Activated naive CD4-positive, alpha-beta T cell treated with anti-CD3 and anti-CD28 coated beads for 36 hours (primary cell): ENCODE data around the gene NAXD. TPM values are rescaled to one million over a fixed set of nuclear protein-coding genes. Genes with fewer than 3 reads are reported as not detected.
A peak's percentile ranks its signal among the peaks of the same experiment; 100 is the strongest.
"Not testable (repeated sequence)": the region's sequence is repeated elsewhere in the genome, so short reads cannot be mapped to it uniquely, and the experiment has no call there.

Experiments
- CTCF ChIA-PET: fragments of 350-600 bp; sonication (Branson Sonifier 250); formaldehyde crosslinking; loops from one replicate; lab custom pipeline; 2021; ENCODE audit warnings: antibody characterized with exemption; lab: Charles Lee
- DNase-seq: peaks from one replicate; pipeline ENCODE4 v3.0.0-alpha.2; 2020
- H3K27ac Mint-ChIP-seq: one replicate; pipeline ENCODE4 v1.8.0; 2021; ENCODE audit warnings: mild to moderate bottlenecking, mixed read lengths
- H3K27me3 Mint-ChIP-seq: one replicate; pipeline ENCODE4 v1.8.0; 2021; ENCODE audit warnings: low read depth, mixed read lengths
- H3K36me3 Mint-ChIP-seq: one replicate; pipeline ENCODE4 v1.8.0; 2021; ENCODE audit warnings: low read depth, mixed read lengths
- H3K4me1 Mint-ChIP-seq: one replicate; pipeline ENCODE4 v1.8.0; 2021; ENCODE audit warnings: low read depth, mixed read lengths
- H3K4me3 Mint-ChIP-seq: one replicate; pipeline ENCODE4 v1.8.0; 2021; ENCODE audit warnings: mild to moderate bottlenecking, moderate library complexity, mixed read lengths
- H3K9me3 Mint-ChIP-seq: one replicate; pipeline ENCODE4 v1.8.0; 2021; ENCODE audit warnings: mixed read lengths
- intact Hi-C: fragments of 100-400 bp; cut with micrococcal nuclease; formaldehyde crosslinking; loops from one replicate; pipeline ENCODE4 v1.15.1; 2023
- total RNA-seq, 2 experiments: library from RNA; stranded (reverse); gene quantifications; one replicate each; pipeline ENCODE4 v1.2.3, GENCODE V29; 2021

NAXD gene
- total RNA-seq, 2 experiments from 2014 or later = 20.8 to 23.3 TPM

DNA sequence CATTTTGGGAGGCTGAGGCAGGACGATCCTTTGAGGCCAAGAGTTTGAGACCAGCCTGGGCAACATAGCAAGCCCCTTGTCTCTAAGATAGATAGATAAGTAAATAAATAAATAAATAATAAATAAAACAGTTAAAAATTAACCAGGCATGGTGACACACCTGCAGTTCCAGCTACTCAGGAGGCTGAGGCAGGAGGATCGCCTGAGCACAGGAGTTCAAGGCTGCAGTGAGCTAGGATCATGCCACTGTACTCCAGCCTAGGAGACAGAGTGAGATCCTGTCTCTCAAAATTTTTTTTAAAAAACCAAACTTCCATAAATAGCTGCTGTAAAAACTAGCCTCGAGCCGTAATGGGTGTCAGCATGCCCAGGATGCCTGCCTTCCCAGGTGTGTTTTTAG lies 14.4 kb upstream of the NAXD start:
- Mint-ChIP-seq H3K27me3 (no peaks in the 10 kb centered on the region), H3K36me3 (no peaks in the 10 kb centered on the region), H3K4me1 (no peaks in the 10 kb centered on the region), H3K9me3 (no peaks in the 10 kb centered on the region), H3K27ac (no peak overlapping the region), H3K4me3 (no peak overlapping the region)
- no peak for DNase-seq
- intact Hi-C loops = no loop called here
- CTCF ChIA-PET = no interaction called here

DNA sequence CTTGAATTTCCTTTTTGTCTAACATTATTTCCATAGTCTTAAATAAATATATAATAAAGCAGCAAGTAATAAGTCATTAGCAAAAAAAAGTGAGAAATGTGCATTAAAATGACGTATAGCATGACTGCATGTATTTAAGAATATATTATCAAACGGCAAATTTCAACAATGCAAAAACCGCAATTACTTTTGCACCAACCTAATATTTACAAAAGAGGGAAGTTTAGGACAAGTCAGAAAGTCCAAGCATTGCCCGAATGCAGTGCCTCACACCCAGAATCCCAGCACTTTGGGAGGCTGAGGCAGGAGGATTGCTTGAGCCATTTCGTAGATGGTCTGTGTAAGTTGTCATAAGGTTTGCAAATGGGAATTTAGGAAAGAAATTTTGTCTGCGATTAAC lies 10.2 kb upstream of the NAXD start:
- Mint-ChIP-seq H3K4me1 (no peaks in the 10 kb centered on the region), H3K4me3 (no peak overlapping the region), H3K27ac (no peak overlapping the region), H3K27me3 (peaks cover under 1% of the 10 kb centered on the region), H3K9me3 (no peaks in the 10 kb centered on the region), H3K36me3 (no peaks in the 10 kb centered on the region)
- no peak for DNase-seq
- CTCF ChIA-PET = no interaction called here
- intact Hi-C loops = no loop called here

DNA sequence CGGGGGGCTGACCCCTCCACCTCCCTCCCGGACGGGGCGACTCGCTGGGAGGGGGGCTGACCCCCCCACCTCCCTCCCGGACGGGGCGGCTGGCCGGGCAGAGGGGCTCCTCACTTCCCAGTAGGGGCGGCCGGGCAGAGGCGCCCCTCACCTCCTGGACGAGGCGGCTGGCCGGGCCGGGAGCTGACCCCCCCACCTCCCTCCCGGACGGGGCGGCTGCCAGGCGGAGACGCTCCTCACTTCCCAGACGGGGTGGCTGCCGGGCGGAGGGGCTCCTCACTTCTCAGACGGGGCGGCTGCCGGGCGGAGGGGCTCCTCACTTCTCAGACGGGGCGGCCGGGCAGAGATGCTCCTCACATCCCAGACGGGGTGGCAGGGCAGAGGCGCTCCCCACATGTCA lies 9.1 kb upstream of the NAXD start:
- H3K4me1 Mint-ChIP-seq, H3K9me3 Mint-ChIP-seq, H3K27me3 Mint-ChIP-seq, DNase-seq, CTCF ChIA-PET, H3K27ac Mint-ChIP-seq, H3K4me3 Mint-ChIP-seq, intact Hi-C loops, H3K36me3 Mint-ChIP-seq: not testable (repeated sequence)

DNA sequence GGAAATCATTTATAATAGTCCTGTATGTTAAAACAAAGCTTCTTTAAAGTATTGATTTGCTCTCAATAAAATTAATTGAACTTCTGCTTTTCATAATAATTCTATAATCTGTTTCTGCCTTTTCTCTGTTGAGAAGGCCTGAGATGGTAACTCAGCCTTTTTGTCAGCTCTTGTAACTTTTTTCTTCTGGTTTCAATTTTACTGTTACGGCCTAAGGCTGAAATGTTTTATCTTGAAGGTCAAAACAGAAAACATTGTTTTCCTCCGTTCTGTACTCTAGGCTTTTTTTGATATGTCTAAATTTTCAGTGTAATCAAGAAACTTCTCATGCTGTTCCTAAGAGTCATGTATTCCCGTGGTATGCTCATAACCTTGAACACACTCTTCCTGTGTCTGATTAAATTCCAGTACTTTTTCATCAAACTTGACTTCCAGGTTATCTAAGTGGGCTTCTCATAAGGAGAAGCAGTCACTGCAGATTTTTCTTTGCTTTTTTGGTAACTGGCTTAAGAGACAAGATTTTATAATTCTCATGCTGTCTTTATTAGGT lies 7.6 kb upstream of the NAXD start:
- Mint-ChIP-seq H3K4me3 (no peak overlapping the region), H3K27ac (no peak overlapping the region), H3K4me1 (peaks cover 2% of the 10 kb centered on the region), H3K27me3 (peaks cover 1% of the 10 kb centered on the region), H3K36me3 (no peaks in the 10 kb centered on the region), H3K9me3 (no peaks in the 10 kb centered on the region)
- no peak for DNase-seq
- intact Hi-C loops = no loop called here
- CTCF ChIA-PET = no interaction called here

DNA sequence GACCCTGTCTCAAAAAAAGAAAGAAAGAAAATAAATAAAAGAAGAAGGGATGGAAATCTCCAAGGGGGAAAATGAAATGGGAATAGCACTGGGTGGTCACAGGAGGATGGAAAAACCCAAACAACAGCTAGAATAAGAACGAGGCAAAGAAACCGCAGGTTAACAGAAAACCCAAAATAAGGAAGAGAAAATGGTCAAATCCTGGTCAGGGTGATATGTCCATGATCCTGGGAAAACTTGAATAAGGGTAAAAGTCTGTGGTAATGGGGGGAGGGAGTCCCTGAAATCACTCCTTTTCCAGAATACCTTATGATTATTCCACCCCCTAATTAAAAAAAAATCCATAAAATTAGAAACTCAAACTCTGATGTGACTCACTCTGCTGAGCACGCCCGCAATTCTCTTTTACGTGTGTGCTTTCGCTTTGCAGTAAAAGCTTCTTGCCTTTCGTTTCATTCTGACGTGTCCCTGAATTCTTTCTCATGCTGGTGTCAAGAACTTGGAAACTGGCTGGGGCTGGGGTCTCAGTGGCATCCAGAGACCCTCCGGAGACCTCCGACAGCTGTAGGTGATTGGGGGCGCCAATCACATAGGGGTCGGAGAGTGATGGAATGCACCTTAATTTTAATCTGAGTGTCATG lies 4.3 kb upstream of the NAXD start:
- Mint-ChIP-seq H3K27ac (no peak overlapping the region), H3K27me3 (peaks cover 1% of the 10 kb centered on the region)
- intact Hi-C loops = loop anchor here (10.0 kb wide), 1 partner anchor 156 kb away; no protein-coding TSS in a partner anchor

DNA sequence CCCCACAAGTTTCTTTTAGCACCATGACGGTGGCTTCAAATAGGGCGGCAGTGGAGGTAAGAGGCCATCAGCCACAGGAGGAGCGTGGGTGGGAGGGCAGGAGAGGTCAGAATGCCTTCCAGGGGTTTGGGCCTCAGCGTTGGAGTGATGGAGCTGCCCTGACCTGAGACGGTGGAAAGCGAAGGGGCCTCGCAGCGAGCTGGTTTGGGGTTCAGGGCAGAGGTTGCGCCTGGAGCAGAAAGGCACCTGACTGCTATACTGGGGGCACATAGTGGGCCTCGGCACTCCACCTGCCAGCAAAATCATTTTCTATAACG lies 382 bp upstream of the NAXD start:
- no peak for DNase-seq
- H3K4me1 Mint-ChIP-seq = peaks cover 36% of the 10 kb centered on the region
- intact Hi-C loops = loop anchor here (1.0 to 10.0 kb wide), 3 partner anchors 100 to 299 kb away; no protein-coding TSS in a partner anchor

More for the DNA sequence above, 4.3 kb upstream of the NAXD start:
- Mint-ChIP-seq H3K4me1 (peaks cover 7% of the 10 kb centered on the region), H3K36me3 (peaks cover 5% of the 10 kb centered on the region), H3K4me3 (no peak overlapping the region), H3K9me3 (peaks cover 2% of the 10 kb centered on the region)
- CTCF ChIA-PET = interaction anchor here (0.8 to 1.7 kb wide), 2 partner anchors 17 to 155 kb away, joined by 3 to 6 read pairs; no protein-coding TSS in a partner anchor
- DNase-seq = no peak

DNA sequence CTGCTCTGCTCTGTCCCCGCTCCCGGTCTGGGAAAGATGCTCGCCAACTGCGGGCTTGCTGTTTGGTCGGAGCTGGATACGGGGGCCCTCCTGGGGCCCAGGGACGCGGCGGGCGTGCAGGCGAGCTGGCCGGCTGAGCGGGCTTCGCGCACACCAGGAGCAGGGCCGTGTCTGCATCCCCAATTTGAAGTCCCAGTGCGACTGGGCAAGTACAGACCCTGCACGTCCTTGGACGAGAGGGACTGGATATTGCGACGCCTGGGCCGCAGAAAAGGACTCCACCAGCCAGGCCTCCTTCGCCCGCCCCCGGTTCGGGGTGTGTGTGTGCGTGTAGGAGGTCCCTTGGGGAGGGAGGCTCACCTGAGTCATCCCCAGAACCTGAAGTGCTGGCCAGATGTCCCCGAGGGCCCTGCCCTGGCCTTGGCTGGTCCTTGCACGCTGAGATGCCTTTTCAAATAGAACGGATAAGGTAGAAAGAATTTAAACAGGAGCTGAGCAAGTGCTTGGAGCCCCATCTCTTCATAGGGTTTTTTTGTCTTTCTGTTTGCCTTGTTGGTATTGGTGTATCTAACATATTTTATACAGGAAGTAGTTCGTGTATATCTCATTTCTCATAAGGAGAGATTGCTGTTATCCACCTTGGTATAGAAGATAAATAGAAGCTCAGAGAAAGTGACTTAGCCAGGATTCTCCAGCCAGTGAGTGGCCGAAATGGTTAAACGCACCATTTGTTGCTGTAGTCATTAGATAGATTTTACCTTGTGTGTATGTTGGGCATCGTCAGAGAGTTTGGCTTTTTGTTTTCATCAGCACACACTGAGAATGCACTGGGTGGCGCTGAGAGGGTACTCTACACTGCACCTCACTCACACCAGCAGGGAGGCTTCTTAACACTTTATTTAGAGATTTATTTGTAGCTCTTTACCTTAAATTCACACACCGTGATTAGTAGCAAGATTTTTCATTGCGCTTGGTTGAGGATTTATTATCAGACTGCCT lies 1.1 kb downstream of the NAXD start:
- CTCF ChIA-PET = interaction anchor here (0.6 to 2.8 kb wide), 6 partner anchors 16 to 202 kb away, joined by 3 to 16 read pairs (median 4); no protein-coding TSS in a partner anchor
- peak overlapping the region; percentile 89 for H3K4me3 Mint-ChIP-seq
- H3K4me1 Mint-ChIP-seq = peaks cover 42% of the 10 kb centered on the region
- peak; percentile 48 for DNase-seq
- H3K27me3 Mint-ChIP-seq = no peaks in the 10 kb centered on the region
- H3K27ac Mint-ChIP-seq = peak overlapping the region; percentile 62
- peaks cover 5% of the 10 kb centered on the region for H3K36me3 Mint-ChIP-seq
- peaks cover 2% of the 10 kb centered on the region for H3K9me3 Mint-ChIP-seq
- intact Hi-C loops = loop anchor here (2.0 to 10.0 kb wide), 2 partner anchors 56 to 162 kb away; partner anchors contain the start of gene RAB20

More for the DNA sequence above, 382 bp upstream of the NAXD start:
- H3K27ac Mint-ChIP-seq = peak overlapping the region; percentile 89
- H3K27me3 Mint-ChIP-seq = peaks cover 1% of the 10 kb centered on the region
- peak overlapping the region; percentile 89 for H3K4me3 Mint-ChIP-seq
- peaks cover 5% of the 10 kb centered on the region for H3K36me3 Mint-ChIP-seq
- peaks cover 2% of the 10 kb centered on the region for H3K9me3 Mint-ChIP-seq
- CTCF ChIA-PET = interaction anchor here (2.8 kb wide), 1 partner anchor 159 kb away, joined by 10 read pairs; no protein-coding TSS in a partner anchor

DNA sequence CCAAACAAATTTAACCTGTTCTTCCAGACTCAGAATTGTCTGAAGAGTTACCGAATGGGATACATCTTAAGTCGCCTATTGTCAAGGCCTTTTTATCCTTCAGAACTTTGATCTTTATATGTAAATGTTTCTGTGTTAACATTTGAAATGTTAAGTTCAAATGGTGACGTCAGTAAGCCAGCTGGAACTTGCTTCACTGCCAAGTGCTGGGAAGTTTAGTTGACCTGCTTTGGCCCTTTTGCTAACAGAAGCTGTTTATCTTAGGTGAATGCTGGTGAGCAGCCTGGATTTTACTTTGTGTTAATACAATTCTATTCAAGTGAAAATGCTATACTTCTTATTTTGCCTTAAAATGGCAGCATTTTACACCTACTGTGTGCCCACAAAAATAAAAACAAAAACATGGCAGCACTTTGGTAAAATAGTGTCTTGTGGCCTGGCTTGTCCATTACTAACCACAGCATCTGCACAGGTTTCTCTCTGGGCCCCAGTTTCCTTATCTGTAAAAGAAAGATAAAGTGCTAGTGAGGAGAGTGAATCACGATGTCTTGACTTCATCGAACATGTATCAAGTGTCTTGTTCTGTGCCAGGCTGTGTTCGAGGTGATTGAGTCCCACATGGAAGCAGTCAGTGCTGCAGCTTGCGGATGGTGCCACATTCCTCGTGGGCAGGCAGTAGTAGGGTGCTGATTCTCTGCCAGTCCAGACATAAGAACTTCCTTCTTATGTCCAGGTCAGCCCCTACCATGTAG lies 2.2 kb downstream of the NAXD start:
- Mint-ChIP-seq H3K27ac (no peak overlapping the region), H3K4me3 (no peak overlapping the region), H3K9me3 (peaks cover 2% of the 10 kb centered on the region), H3K36me3 (peaks cover 5% of the 10 kb centered on the region), H3K27me3 (no peaks in the 10 kb centered on the region), H3K4me1 (peaks cover 46% of the 10 kb centered on the region)
- CTCF ChIA-PET = interaction anchor here (0.6 to 2.8 kb wide), 7 partner anchors 15 to 201 kb away, joined by 3 to 16 read pairs (median 5); no protein-coding TSS in a partner anchor
- no peak for DNase-seq
- intact Hi-C loops = loop anchor here (2.0 to 10.0 kb wide), 2 partner anchors 57 to 163 kb away; partner anchors contain the start of gene RAB20

DNA sequence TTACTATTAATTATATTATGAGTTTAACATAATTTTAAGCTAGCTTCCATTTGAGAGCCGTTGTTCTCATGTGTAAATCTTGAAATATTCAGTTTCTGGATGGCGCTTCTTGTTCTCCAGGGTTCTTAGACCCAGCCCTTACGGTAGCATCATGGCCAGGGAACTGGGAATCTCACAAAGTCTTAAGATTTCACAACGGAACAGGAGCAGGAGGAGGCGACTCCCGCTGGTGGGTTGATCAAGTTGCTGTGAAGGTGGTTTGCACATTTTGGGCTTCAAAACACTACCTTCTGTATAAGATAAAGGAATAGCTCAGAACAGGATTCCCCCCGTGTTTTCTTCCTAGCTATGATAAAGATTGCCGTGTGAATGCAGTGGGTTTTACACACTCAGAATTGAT lies 2.8 kb downstream of the NAXD start:
- Mint-ChIP-seq H3K4me3 (no peak overlapping the region), H3K9me3 (peaks cover 2% of the 10 kb centered on the region), H3K36me3 (peaks cover 8% of the 10 kb centered on the region), H3K27me3 (no peaks in the 10 kb centered on the region), H3K4me1 (peaks cover 48% of the 10 kb centered on the region), H3K27ac (no peak overlapping the region)
- intact Hi-C loops = loop anchor here (10.0 kb wide), 1 partner anchor 163 kb away; no protein-coding TSS in a partner anchor
- CTCF ChIA-PET = interaction anchor here (0.7 to 2.6 kb wide), 5 partner anchors 24 to 328 kb away, joined by 3 to 16 read pairs (median 5); no protein-coding TSS in a partner anchor
- DNase-seq = no peak

DNA sequence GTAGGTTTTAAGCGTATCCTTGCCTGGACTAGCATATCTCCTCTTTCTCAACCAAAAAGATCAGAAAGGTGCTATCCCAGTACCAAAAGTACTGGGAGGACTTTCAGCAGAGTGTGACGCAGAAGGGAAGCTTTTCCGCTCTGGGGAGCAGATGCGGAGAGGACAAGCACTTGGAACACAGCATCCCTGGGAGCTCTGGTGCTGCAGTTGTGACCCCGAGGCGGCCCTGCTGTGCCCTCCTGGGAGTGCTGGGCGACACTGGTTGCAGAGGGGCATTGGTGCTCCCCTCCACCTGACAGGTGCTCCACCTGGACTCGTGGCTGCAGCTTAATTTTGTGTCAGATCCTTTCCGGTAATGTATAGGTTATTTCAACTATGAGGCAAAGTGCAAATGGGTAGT lies 3.4 kb downstream of the NAXD start:
- Mint-ChIP-seq H3K4me3 (no peak overlapping the region), H3K27me3 (no peaks in the 10 kb centered on the region), H3K9me3 (no peaks in the 10 kb centered on the region), H3K36me3 (peaks cover 8% of the 10 kb centered on the region), H3K27ac (no peak overlapping the region), H3K4me1 (peaks cover 48% of the 10 kb centered on the region)
- CTCF ChIA-PET = interaction anchor here (0.6 to 2.1 kb wide), 5 partner anchors 26 to 1765 kb away, joined by 3 to 9 read pairs (median 4); no protein-coding TSS in a partner anchor
- intact Hi-C loops = loop anchor here (10.0 kb wide), 1 partner anchor 164 kb away; no protein-coding TSS in a partner anchor
- DNase-seq = no peak

DNA sequence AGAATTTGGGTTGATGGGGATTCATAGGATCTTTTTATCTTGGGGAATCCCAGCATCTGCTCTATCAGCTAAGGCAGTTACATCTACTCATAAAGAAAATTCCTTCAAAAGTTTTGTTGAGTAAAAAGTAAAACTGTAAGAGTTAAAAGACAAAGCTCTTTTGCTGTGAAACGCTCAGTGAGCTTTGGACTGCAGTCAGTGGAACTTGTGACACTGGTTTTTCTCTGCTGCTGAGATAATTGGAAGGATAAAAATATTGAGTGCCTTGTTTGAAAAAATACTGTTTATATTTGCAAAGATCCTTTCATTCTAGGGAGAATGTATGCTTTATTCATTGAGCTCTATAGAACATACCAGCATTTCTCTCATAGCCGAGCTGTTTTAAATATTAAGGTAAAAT lies 5.3 kb downstream of the NAXD start:
- CTCF ChIA-PET = interaction anchor here (1.5 kb wide), 1 partner anchor 165 kb away, joined by 4 read pairs; no protein-coding TSS in a partner anchor
- H3K4me1 Mint-ChIP-seq = peaks cover 44% of the 10 kb centered on the region
- DNase-seq = no peak
- H3K36me3 Mint-ChIP-seq = peaks cover 4% of the 10 kb centered on the region
- H3K4me3 Mint-ChIP-seq = no peak overlapping the region
- no peak overlapping the region for H3K27ac Mint-ChIP-seq
- no peaks in the 10 kb centered on the region for H3K27me3 Mint-ChIP-seq
- H3K9me3 Mint-ChIP-seq = no peaks in the 10 kb centered on the region
- intact Hi-C loops = no loop called here
